Activated B cell treated with CpG ODN at 0.5 μM for 24 hours (primary cell): ENCODE data around the gene FOXP1. TPM values are rescaled to one million over a fixed set of nuclear protein-coding genes. Genes with fewer than 3 reads are reported as not detected.

Experiments used
- ATAC-seq: fragments of 200-7000 bp; cut with Tn5 transposase; one replicate; pipeline ENCODE4 v1.10.0; 2021; ENCODE audit warnings: low read depth, mild to moderate bottlenecking, moderate library complexity
- CTCF ChIA-PET: fragments of 350-600 bp; sonication (Branson Sonifier 250); formaldehyde crosslinking; loops from one replicate; lab custom pipeline; 2021; ENCODE audit warnings: antibody characterized with exemption; lab: Charles Lee
- POLR2A ChIA-PET: fragments of 350-600 bp; sonication (Branson Sonifier 250); formaldehyde crosslinking; loops from one replicate; lab custom pipeline; 2021; ENCODE audit warnings: antibody characterized with exemption; lab: Charles Lee
- DNase-seq: peaks from one replicate; pipeline ENCODE4 v3.0.0; 2022
- H3K27ac Mint-ChIP-seq: one replicate; pipeline ENCODE4 v1.8.0; 2020; ENCODE audit warnings: mixed read lengths
- H3K27me3 Mint-ChIP-seq: one replicate; pipeline ENCODE4 v1.8.0; 2021; ENCODE audit warnings: mixed read lengths
- H3K36me3 Mint-ChIP-seq: one replicate; pipeline ENCODE4 v1.8.0; 2021; ENCODE audit warnings: low read depth, mixed read lengths
- H3K4me1 Mint-ChIP-seq: one replicate; pipeline ENCODE4 v1.8.0; 2021; ENCODE audit warnings: mixed read lengths
- H3K4me3 Mint-ChIP-seq: one replicate; pipeline ENCODE4 v1.8.0; 2020; ENCODE audit warnings: mild to moderate bottlenecking, mixed read lengths
- H3K9me3 Mint-ChIP-seq: one replicate; pipeline ENCODE4 v1.8.0; 2020; ENCODE audit warnings: mixed read lengths
- intact Hi-C: fragments of 100-400 bp; cut with micrococcal nuclease; formaldehyde crosslinking; loops from one replicate; pipeline ENCODE4 v1.15.1; 2024
- total RNA-seq: library from RNA; stranded (reverse); gene quantifications from 2 replicates; pipeline ENCODE4 v1.2.3, GENCODE V29; 2022
- TF ChIP-seq, protein P1 (sequence below): fragments of 200-600 bp; IDR thresholded peaks from one replicate; pipeline ENCODE4 v1.8.0; 2022; ENCODE audit warnings: antibody characterized with exemption, mild to moderate bottlenecking

The FOXP1 gene
- total RNA-seq, 1 donor from 2014 or later, result 563 TPM

- ChIA-PET CTCF (no interaction called here), POLR2A (no interaction called here)
- Mint-ChIP-seq H3K9me3 (no peaks in the 10 kb centered on the region), H3K27me3 (no peaks in the 10 kb centered on the region), H3K4me1 (peaks cover 44% of the 10 kb centered on the region), H3K36me3 (no peaks in the 10 kb centered on the region), H3K4me3 (no peak overlapping the region), H3K27ac (no peak overlapping the region)
- no peak for ATAC-seq
- intact Hi-C loops, result no loop called here
- TF ChIP-seq, protein P1, sequence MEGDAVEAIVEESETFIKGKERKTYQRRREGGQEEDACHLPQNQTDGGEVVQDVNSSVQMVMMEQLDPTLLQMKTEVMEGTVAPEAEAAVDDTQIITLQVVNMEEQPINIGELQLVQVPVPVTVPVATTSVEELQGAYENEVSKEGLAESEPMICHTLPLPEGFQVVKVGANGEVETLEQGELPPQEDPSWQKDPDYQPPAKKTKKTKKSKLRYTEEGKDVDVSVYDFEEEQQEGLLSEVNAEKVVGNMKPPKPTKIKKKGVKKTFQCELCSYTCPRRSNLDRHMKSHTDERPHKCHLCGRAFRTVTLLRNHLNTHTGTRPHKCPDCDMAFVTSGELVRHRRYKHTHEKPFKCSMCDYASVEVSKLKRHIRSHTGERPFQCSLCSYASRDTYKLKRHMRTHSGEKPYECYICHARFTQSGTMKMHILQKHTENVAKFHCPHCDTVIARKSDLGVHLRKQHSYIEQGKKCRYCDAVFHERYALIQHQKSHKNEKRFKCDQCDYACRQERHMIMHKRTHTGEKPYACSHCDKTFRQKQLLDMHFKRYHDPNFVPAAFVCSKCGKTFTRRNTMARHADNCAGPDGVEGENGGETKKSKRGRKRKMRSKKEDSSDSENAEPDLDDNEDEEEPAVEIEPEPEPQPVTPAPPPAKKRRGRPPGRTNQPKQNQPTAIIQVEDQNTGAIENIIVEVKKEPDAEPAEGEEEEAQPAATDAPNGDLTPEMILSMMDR, result no peak
- no peak for DNase-seq
Measured at GRCh38 chr3:71461749-71462483, 121.6 kb downstream of the FOXP1 start.

DNA sequence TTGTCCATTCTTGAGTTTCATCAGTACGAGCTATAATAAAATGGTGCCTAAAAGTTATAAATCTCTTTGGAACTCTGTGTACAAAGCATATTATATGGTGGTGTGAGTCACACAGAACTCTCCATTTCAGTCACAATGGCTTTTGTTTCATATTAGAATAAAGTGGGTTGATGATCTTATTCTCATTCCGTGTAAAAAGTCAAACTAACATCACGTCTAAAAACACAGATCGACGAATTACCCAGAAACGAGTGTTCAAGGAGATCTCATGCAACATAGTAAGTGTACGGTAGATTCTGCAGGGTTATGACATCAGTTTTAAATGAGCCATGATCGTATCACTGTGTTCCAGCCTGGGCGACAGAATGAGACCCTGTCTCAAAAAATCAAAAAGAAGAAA is 122.4 kb downstream of the FOXP1 start:
- ChIA-PET POLR2A (interaction anchor here (1.2 kb wide), 1 partner anchor 18 kb away, joined by 5 read pairs; no protein-coding TSS in a partner anchor), CTCF (no interaction called here)
- DNase-seq (no peak), ATAC-seq (no peak)
- no peak overlapping the region for H3K27ac Mint-ChIP-seq
- H3K36me3 Mint-ChIP-seq, result no peaks in the 10 kb centered on the region
- peaks cover 51% of the 10 kb centered on the region for H3K4me1 Mint-ChIP-seq
- no peaks in the 10 kb centered on the region for H3K9me3 Mint-ChIP-seq
- TF ChIP-seq, protein P1, result no peak
- intact Hi-C loops, result no loop called here
- no peak overlapping the region for H3K4me3 Mint-ChIP-seq
- no peaks in the 10 kb centered on the region for H3K27me3 Mint-ChIP-seq

- no peaks in the 10 kb centered on the region for H3K9me3 Mint-ChIP-seq
- no peaks in the 10 kb centered on the region for H3K36me3 Mint-ChIP-seq
- TF ChIP-seq, protein P1, result no peak
- no peak overlapping the region for H3K4me3 Mint-ChIP-seq
- ChIA-PET CTCF (interaction anchor here (1.0 to 1.1 kb wide), 2 partner anchors 15 to 18 kb away, joined by 3 to 4 read pairs; no protein-coding TSS in a partner anchor), POLR2A (no interaction called here)
- H3K4me1 Mint-ChIP-seq, result peaks cover 53% of the 10 kb centered on the region
- intact Hi-C loops, result no loop called here
- H3K27ac Mint-ChIP-seq, result no peak overlapping the region
- DNase-seq (no peak), ATAC-seq (no peak)
- H3K27me3 Mint-ChIP-seq, result no peaks in the 10 kb centered on the region
Measured at GRCh38 chr3:71458895-71459294, 124.6 kb downstream of the FOXP1 start.

DNA sequence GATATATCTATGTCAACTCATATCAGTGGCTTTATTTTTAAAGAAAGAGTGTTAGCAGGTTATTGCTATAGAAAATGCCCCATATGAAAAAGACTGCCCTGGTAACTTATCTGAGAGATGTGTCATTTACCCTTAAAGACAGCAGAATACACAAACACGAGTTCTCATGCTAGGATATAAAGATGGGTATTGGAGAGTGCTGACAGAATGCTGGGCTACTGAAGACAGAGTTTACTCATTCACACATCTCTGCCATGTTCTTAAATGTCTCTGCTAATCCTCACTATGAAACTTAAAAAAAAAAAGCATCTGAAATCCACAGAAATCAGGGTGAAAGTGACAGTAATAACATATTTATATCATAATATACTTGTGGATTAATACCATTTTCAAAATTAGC is 126.7 kb downstream of the FOXP1 start:
- ATAC-seq (no peak), DNase-seq (no peak)
- H3K27ac Mint-ChIP-seq, result peak overlapping the region; percentile 88
- peaks cover 2% of the 10 kb centered on the region for H3K36me3 Mint-ChIP-seq
- H3K4me1 Mint-ChIP-seq, result peaks cover 71% of the 10 kb centered on the region
- TF ChIP-seq, protein P1, result no peak
- H3K27me3 Mint-ChIP-seq, result no peaks in the 10 kb centered on the region
- CTCF ChIA-PET, result interaction anchor here (0.7 to 0.9 kb wide), 2 partner anchors 128 to 152 kb away, joined by 3 read pairs; no protein-coding TSS in a partner anchor
- POLR2A ChIA-PET, result interaction anchor here (0.6 to 5.0 kb wide), 6 partner anchors 9 to 473 kb away, joined by 3 to 66 read pairs (median 9); partner anchors contain the start of gene FOXP1
- H3K9me3 Mint-ChIP-seq, result no peaks in the 10 kb centered on the region
- peak overlapping the region; percentile 66 for H3K4me3 Mint-ChIP-seq
- intact Hi-C loops, result no loop called here

- DNase-seq (no peak), ATAC-seq (peak; percentile 35)
- intact Hi-C loops, result no loop called here
- peaks cover 76% of the 10 kb centered on the region for H3K4me1 Mint-ChIP-seq
- peak overlapping the region; percentile 66 for H3K4me3 Mint-ChIP-seq
- no peaks in the 10 kb centered on the region for H3K9me3 Mint-ChIP-seq
- no peaks in the 10 kb centered on the region for H3K27me3 Mint-ChIP-seq
- H3K36me3 Mint-ChIP-seq, result peaks cover 2% of the 10 kb centered on the region
- CTCF ChIA-PET, result interaction anchor here (0.7 to 2.5 kb wide), 6 partner anchors 11 to 151 kb away, joined by 3 to 8 read pairs (median 3); no protein-coding TSS in a partner anchor
- TF ChIP-seq, protein P1, result no peak
- POLR2A ChIA-PET, result interaction anchor here (0.6 to 5.0 kb wide), 6 partner anchors 10 to 473 kb away, joined by 3 to 66 read pairs (median 9); partner anchors contain the start of gene FOXP1
- H3K27ac Mint-ChIP-seq, result peak overlapping the region; percentile 88
Measured at GRCh38 chr3:71456156-71456555, 127.4 kb downstream of the FOXP1 start.
